Posterior cingulate gyrus (tissue), 11 donors: ENCODE results near the gene FREM2.

Experiments used
- DNase-seq, 10 donors: peaks; one replicate each; pipeline versions ENCODE4 v3.0.0 to v3.0.0-alpha.2; 2020 to 2021; ENCODE audit warnings: mixed read lengths in 3 of 10
- intact Hi-C: fragments of 100-400 bp; cut with DNase I; formaldehyde crosslinking; loops from one replicate; pipeline ENCODE4 v1.15.1; 2023

Gene FREM2

DNA sequence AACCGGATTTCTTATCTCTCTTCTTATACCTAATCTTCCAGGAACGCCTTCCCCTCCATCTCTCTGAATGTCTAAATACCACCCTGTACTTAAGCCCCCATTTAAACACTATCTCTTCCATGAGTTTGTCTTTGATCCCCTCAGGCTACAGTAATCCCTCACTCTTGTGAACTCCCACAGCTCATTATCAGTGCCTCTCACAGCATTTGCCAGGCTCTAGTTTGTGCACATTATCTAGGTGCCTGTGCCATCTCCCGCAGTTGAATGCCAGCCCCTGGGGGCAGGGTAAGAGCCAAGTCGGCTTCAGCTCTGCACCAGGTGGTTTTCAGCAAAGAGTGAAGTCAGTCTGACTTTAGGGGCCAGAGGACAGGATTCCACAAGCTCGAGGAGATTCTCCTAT, 71.4 kb downstream of the FREM2 start:
- DNase-seq = no peak
- intact Hi-C loops = no loop called here

- intact Hi-C loops = no loop called here
- DNase-seq = no peak
Measured at GRCh38 chr13:38759390-38759789, 72.5 kb downstream of the FREM2 start.

DNA sequence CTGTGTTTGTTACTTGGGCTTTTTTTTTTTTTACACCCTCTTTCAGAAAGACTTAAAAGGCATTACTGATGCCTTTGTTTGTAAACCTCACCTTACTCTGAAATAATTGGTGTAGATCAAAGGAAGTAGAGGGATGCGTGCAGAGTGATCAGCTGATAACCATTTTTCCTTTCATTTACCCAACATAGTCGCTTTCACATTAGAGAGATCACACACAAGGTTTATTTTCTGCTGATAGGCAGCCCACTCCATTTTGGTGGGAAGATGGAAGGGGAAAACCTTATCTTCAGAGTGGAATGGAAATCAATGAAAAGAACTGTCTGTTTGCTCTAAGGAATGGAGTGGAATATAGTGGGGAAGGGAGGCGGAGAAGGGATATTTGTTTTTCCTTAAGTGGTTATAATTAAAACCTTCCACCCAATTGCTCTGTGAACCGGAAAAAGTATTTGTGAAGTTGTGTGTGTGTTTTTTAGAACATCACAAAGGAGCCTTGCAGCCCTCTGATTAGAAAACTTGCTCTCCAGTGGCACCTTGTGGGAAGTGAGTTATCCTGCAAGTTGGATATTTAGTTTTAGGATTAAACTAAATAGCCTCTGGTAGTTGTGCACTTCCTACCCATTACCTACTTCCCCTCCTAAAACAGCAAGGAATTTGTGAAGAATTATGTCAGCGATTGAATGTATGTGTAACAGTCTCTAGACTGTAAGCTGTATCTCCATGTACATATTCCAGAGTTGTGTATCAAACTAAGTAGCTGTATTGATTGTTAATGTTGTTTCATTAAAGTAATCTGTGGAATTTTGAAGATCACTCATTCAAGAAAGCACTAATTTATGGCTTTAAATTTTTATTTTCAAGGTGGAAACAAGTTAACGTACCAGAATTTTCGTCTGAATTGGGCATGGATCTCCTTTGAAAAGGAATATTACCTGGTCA, 76.8 kb downstream of the FREM2 start:
- intact Hi-C loops = loop anchor here (1.0 kb wide), 1 partner anchor 77 kb away; no protein-coding TSS in a partner anchor
- DNase-seq = peak in 5 of 10 donors; percentile 8 to 59 (median 35)

GRCh38 chr13:38766799-38767198, 79.9 kb downstream of the FREM2 start:
- DNase-seq = no peak
- intact Hi-C loops = no loop called here

DNA sequence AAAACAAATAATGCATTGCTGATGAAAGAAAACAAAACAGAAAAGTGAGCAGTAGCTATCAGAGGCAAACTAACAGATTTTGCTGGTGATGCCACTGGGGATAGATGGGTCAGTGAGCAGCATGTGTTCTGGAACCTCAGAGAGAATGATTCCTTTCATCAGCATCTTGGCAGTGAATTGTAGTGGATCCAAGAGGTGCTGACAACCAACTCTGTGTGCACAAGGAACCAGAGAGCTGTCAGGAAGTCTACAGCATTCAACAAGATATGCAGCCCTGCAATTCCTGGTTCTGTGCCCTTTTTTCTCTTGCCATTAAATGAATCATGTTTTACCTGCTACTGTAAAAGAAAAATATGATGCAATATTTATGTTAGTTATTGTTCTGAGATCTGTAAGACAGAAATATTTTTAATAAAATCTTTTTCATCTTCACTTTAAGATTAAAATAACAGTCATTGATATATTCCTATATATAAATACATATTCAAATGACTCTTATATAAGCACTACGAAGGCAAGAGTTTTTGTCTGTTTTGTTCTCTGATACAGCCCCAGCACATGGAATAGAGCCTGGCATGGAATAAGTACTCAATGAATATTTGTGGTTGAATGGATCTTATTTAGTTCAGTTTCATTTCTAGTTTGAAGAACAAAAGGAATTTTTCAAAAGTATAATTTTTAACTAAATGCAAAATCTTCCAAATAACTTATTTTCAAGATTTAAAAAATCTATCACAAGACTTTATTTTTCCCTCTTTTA, 80.8 kb downstream of the FREM2 start:
- DNase-seq = peak in 4 of 10 donors; percentile 10 to 84 (median 38)
- intact Hi-C loops = loop anchor here (2.0 kb wide), 1 partner anchor 53 kb away; no protein-coding TSS in a partner anchor

- intact Hi-C loops = loop anchor here (2.0 kb wide), 1 partner anchor 51 kb away; no protein-coding TSS in a partner anchor
- DNase-seq = peak in 1 of 10 donors; percentile 72
Measured at GRCh38 chr13:38769526-38769925, 82.6 kb downstream of the FREM2 start.

DNA sequence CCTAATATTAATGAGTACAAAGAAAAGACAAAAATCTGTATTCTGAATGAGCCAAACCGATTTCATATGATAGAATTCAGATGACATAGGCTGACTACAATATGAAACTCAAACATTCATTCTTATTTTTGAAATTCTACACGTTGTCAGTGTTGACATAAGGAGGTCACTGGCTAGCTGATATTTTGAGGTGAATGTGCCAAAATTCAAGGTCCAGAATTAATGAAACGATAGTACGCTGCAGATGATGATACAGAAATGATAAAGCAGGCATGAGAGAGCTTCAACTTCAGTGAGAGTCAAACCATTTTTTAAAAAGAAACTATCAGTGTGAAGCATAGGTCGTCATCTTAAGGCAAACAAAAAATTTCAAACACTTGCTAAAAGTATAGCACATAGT, 88.2 kb downstream of the FREM2 start:
- intact Hi-C loops = no loop called here
- DNase-seq = no peak

- no peak for DNase-seq
- intact Hi-C loops = no loop called here
Measured at GRCh38 chr13:38777347-38778119, 90.7 kb downstream of the FREM2 start.

- no peak for DNase-seq
- intact Hi-C loops = no loop called here
Measured at GRCh38 chr13:38781539-38781938, 94.7 kb downstream of the FREM2 start.

DNA sequence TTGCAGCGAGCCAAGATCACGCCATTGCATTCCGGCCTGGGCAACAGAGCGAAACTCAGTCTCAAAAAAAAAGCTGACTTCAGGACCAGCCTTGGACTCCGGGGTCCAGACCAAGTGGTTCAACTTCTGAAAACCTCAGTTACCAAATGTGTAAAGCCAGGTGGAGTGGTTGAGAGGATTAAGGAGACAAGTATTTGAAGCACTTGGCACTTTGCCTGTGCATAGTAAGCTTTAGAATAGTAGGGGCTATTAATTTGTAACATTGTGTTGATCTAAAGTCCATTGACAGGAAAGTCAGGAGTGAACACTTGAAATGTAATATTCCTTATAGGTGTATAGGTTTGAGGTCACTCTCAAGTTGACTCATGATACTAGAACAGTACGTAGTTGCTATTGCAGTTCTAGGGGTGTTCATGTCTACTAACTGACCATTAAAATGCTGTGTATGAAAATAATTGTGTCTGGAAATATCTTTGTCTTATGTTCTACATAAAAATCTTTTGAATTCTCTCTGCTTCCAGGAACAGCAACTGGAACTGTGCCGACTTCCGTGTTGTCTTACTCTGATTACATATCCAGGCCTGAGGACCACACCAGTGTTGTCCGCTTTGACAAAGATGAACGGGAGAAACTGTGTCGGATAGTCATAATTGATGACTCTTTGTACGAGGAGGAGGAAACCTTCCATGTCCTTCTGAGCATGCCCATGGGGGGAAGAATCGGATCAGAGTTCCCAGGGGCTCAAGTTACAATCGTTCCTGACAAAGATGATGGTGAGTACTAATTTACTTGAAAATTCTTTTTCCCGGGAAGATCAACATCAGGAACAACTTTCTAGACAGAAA, 97.4 kb downstream of the FREM2 start:
- DNase-seq = no peak
- intact Hi-C loops = no loop called here

GRCh38 chr13:38785042-38785441, 98.2 kb downstream of the FREM2 start:
- DNase-seq = no peak
- intact Hi-C loops = no loop called here

- intact Hi-C loops = no loop called here
- DNase-seq = no peak
Measured at GRCh38 chr13:38785490-38785889, 98.6 kb downstream of the FREM2 start.

- intact Hi-C loops = no loop called here
- DNase-seq = no peak
Measured at GRCh38 chr13:38787550-38787949, 100.7 kb downstream of the FREM2 start.

DNA sequence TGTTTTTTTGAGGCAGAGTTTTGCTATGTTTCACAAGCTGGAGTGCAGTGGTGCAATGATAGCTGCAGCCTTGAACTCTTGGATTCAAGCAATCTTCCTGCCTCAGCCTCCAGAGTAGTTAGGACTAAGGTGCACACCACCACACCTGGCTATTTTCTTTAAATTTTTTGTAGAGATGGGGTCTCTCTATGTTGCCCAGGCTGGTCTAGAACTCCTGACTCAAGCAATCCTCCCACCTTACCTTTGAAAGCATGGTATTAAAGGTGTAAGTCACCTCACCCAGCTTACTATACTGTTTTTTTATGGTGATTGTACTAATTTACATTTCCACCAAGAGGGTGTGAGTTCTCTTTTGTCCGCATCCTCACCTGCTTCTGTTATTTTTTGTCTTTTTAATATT, 110.0 kb downstream of the FREM2 start:
- intact Hi-C loops = no loop called here

GRCh38 chr13:38803531-38803930, 116.7 kb downstream of the FREM2 start:
- DNase-seq = no peak
- intact Hi-C loops = no loop called here

More for the DNA sequence above, 110.0 kb downstream of the FREM2 start:
- DNase-seq = no peak

- no peak for DNase-seq
- intact Hi-C loops = no loop called here
Measured at GRCh38 chr13:38804061-38804460, 117.2 kb downstream of the FREM2 start.

GRCh38 chr13:38804536-38804935, 117.7 kb downstream of the FREM2 start:
- intact Hi-C loops = no loop called here
- DNase-seq = no peak

GRCh38 chr13:38814331-38814730, 127.5 kb downstream of the FREM2 start:
- DNase-seq = no peak
- intact Hi-C loops = no loop called here

GRCh38 chr13:38819053-38819452, 132.2 kb downstream of the FREM2 start:
- DNase-seq = peak in 7 of 10 donors; percentile 9 to 78 (median 18)

GRCh38 chr13:38819596-38819995, 132.7 kb downstream of the FREM2 start:
- intact Hi-C loops = no loop called here
- DNase-seq = no peak

More at GRCh38 chr13:38819053-38819452, 132.2 kb downstream of the FREM2 start:
- intact Hi-C loops = no loop called here
